ENCODE measurements around the gene HRAS. TPM values are rescaled to one million over a fixed set of nuclear protein-coding genes. Genes with fewer than 3 reads are reported as not detected.

HRAS gene
- total and polyA plus RNA-seq, 2 donors (not counting 3 experiments of a cell fraction or from before 2014, with no cell fraction given) = 103 to 109 TPM

DNA sequence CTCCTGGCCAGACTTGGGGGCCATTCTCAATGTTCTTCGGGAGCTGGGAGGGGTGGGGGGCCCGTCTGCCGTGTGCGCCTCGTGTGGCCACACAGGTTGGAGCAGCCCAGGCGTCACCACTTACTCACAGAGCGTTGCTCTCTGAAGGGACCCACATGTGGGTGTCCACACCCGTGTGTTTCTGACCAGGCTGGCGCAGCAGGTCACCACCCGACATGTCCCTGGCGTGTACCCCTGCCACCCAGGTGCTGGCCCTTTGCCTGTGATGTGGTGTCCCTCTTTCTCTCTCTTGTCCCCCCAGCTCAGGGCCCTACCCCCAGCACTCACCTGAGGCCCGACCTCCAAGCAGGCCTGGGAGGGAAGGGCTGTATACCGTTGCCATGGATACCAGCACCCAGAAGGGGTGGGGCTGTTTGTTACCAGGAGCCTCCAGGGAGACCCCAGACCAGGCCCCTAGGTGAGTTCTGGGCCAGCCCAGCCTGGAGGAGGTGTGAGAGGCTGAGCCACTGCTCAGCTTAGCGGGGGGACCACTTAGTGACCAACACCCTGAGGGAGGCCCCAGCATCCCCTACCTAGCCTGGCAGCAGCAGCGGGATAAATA, 23.7 kb upstream of the HRAS start:
- no peaks in the 10 kb centered on the region for H3K79me2 ChIP-seq (ENCODE audit: control insufficient read depth, insufficient read depth, low read length)
- DNase-seq (ENCODE audit: low read depth, low spot score) (no peak), FAIRE-seq (no peak)
- H3K27me3 ChIP-seq (ENCODE audit: control insufficient read depth in 2 of 2, insufficient read depth in 2 of 2, low read length in 2 of 2) = peaks cover 13 to 21% of the 10 kb centered on the region in 2 experiments
- intact Hi-C loops (cut with micrococcal nuclease) (loop anchor here (5.0 kb wide), 1 partner anchor 168 kb away; no protein-coding TSS in a partner anchor), dilution Hi-C loops (cut with MboI; ENCODE audit: extremely low pct_ligation_motif_present, low sequenced_read_pairs) (no loop called here)
- no peak overlapping the region for H3K4me3 ChIP-seq (replicated peaks in 1 of 3; ENCODE audit: insufficient read depth in 1 of 3, low read depth in 1 of 3, low read length in 3 of 3)
- CTCF ChIA-PET = no interaction called here
- POLR2A ChIA-PET = no interaction called here
- H4K20me1 ChIP-seq (replicated peaks; ENCODE audit: control insufficient read depth, extremely low read depth, insufficient read depth, low read length) = no peaks in the 10 kb centered on the region
- BruUV-seq (replicated peaks) = no TSS peak
- H3K27ac ChIP-seq (ENCODE audit: insufficient read depth, low read depth, low read length) = no peak overlapping the region
- H3K9ac ChIP-seq (replicated peaks; ENCODE audit: extremely low read depth, insufficient read depth, low read length) = no peak overlapping the region
- no peaks in the 10 kb centered on the region for H3K9me3 ChIP-seq (replicated peaks; ENCODE audit: control insufficient read depth, insufficient read depth, low read length)
- H3K4me2 ChIP-seq (ENCODE audit: insufficient read depth, low read length) = no peak overlapping the region
- TF ChIP-seq FOS (IDR thresholded peaks at IDR 0.05; ENCODE audit: borderline replicate concordance, insufficient read depth, low read length) (no peak), EZH2 (IDR thresholded peaks at IDR 0.05; ENCODE audit: borderline replicate concordance, low read depth, low read length, severe bottlenecking) (no peak), GATA2 (IDR thresholded peaks at IDR 0.05; ENCODE audit: insufficient read depth, insufficient read length, low read depth, low read length) (no peak), POLR2A (IDR thresholded peaks at IDR 0.05; ENCODE audit: low read depth, low read length) (no peak), MYC (IDR thresholded peaks at IDR 0.05; ENCODE audit: low read depth, low read length) (no peak), POLR2AphosphoS5 (IDR thresholded peaks at IDR 0.05; ENCODE audit: insufficient read depth, low read depth, low read length) (no peak), JUN (IDR thresholded peaks at IDR 0.05; ENCODE audit: borderline replicate concordance, insufficient read depth, insufficient read length, low read depth) (no peak)
- TF ChIP-seq, protein P1, sequence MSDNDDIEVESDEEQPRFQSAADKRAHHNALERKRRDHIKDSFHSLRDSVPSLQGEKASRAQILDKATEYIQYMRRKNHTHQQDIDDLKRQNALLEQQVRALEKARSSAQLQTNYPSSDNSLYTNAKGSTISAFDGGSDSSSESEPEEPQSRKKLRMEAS (IDR thresholded peaks at IDR 0.05; ENCODE audit: insufficient read depth, insufficient read length) = no peak
- TF ChIP-seq, protein P2, sequence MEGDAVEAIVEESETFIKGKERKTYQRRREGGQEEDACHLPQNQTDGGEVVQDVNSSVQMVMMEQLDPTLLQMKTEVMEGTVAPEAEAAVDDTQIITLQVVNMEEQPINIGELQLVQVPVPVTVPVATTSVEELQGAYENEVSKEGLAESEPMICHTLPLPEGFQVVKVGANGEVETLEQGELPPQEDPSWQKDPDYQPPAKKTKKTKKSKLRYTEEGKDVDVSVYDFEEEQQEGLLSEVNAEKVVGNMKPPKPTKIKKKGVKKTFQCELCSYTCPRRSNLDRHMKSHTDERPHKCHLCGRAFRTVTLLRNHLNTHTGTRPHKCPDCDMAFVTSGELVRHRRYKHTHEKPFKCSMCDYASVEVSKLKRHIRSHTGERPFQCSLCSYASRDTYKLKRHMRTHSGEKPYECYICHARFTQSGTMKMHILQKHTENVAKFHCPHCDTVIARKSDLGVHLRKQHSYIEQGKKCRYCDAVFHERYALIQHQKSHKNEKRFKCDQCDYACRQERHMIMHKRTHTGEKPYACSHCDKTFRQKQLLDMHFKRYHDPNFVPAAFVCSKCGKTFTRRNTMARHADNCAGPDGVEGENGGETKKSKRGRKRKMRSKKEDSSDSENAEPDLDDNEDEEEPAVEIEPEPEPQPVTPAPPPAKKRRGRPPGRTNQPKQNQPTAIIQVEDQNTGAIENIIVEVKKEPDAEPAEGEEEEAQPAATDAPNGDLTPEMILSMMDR (IDR thresholded peaks at IDR 0.05; ENCODE audit: extremely low read depth in 1 of 2, insufficient read depth in 1 of 2, low read depth in 1 of 2, low read length in 2 of 2) = no peak
- H2AFZ ChIP-seq (ENCODE audit: low read depth, low read length) = no peak overlapping the region
- no peaks in the 10 kb centered on the region for H3K9me1 ChIP-seq (replicated peaks; ENCODE audit: control insufficient read depth, extremely low read depth, insufficient read depth, low read length)
- H3K36me3 ChIP-seq (ENCODE audit: control insufficient read depth in 2 of 2, extremely low read depth in 1 of 2, insufficient read depth in 2 of 2, low read length in 2 of 2) = peaks cover 0 to 2% of the 10 kb centered on the region in 2 experiments
- H3K4me1 ChIP-seq (ENCODE audit: control insufficient read depth, extremely low read depth, insufficient read depth, low read length) = peaks cover 9% of the 10 kb centered on the region

Data from endothelial cell of umbilical vein (primary cell).